K562 (cell line): ENCODE measurements around the gene SHC1. TPM values are rescaled to one million over a fixed set of nuclear protein-coding genes. Genes with fewer than 3 reads are reported as not detected.
A peak's percentile ranks its signal among the peaks of the same experiment; 100 is the strongest.

Source experiments
- BMI1 ChIP-seq: fragments of 150-350 bp; IDR thresholded peaks from 2 replicates; pipeline ENCODE4 v1.6.1; 2014; ENCODE audit warnings: low read length
- BRD4 ChIP-seq: fragments of 200-600 bp; sonication (generic); IDR thresholded peaks from 2 replicates; pipeline ENCODE4 v1.6.1; 2017; ENCODE audit warnings: inconsistent platforms
- CC2D1A ChIP-seq: fragments of 450-650 bp; IDR thresholded peaks from 2 replicates; pipeline ENCODE4 v1.6.1; 2017; ENCODE audit warnings: mild to moderate bottlenecking
- DLX4 ChIP-seq: fragments of 250-450 bp; sonication (Bioruptor Pico); IDR thresholded peaks from 2 replicates; pipeline ENCODE4 v1.6.1; 2021; ENCODE audit warnings: mild to moderate bottlenecking
- ETS1 ChIP-seq: conservative IDR thresholded peaks from 2 replicates; pipeline ENCODE4 v1.6.1; 2011; ENCODE audit warnings: low read depth, mild to moderate bottlenecking, low read length; ENCODE audit not compliant: control insufficient read depth
- ETV1 ChIP-seq: fragments of 450-650 bp; conservative IDR thresholded peaks from 2 replicates; pipeline ENCODE4 v1.6.1; 2016; ENCODE audit warnings: missing genetic modification characterization, control low read depth, low read depth, missing compliant biosample characterization
- FOXP4 ChIP-seq: sonication (generic); formaldehyde crosslinking; IDR thresholded peaks from 2 replicates; pipeline ENCODE4 v1.8.0; 2022; ENCODE audit warnings: mild to moderate bottlenecking, missing genetic modification reagents, borderline replicate concordance
- RNF2 ChIP-seq: sonication (generic); IDR thresholded peaks from 2 replicates; pipeline ENCODE4 v1.6.1; 2016
- ZNF174 ChIP-seq: fragments of 250-450 bp; sonication (Bioruptor Pico); IDR thresholded peaks from 2 replicates; pipeline ENCODE4 v1.4.0; 2020; ENCODE audit warnings: mild to moderate bottlenecking
- polyA plus RNA-seq, 8 experiments: library from polyadenylated mRNA; depleted of rRNA in 4 of 8; stranded (reverse) in 5 of 8; unstranded in 3 of 8; fragments of >200 nt; fragmentation: Nextera tagmentation in 2 of 8; fragmentation: Illumina TruSeq in 1 of 8; extraction: Ambion mirVana in 2 of 8; extraction: Trizol in 1 of 8; gene quantifications; 2 replicates each; pipeline versions ENCODE4 v1.2.1 to v1.2.3, GENCODE V29; 2011 to 2014; ENCODE audit warnings: inconsistent platforms in 1 of 8, missing spikeins in 1 of 8
- total RNA-seq, 7 experiments: library from RNA; depleted of rRNA in 6 of 7; stranded (reverse); fragments of >200 nt in 6 of 7; fragmentation: Illumina TruSeq in 2 of 7; extraction: Trizol in 2 of 7; gene quantifications; 2 replicates each; pipeline versions ENCODE4 v1.2.1 to v1.2.3, GENCODE V29; 2011 to 2021; ENCODE audit warnings: low replicate concordance in 1 of 7
- TF ChIP-seq, protein P1 (sequence below): fragments of 450-650 bp; IDR thresholded peaks from 2 replicates; pipeline ENCODE4 v1.6.1; 2016; ENCODE audit warnings: missing biosample characterization, missing genetic modification characterization
- TF ChIP-seq, protein P2 (sequence below): sonication (generic); IDR thresholded peaks from 2 replicates; pipeline ENCODE4 v1.6.1; 2016
- TF ChIP-seq, protein P3 (sequence below): fragments of 450-650 bp; IDR thresholded peaks from 2 replicates; pipeline ENCODE4 v1.7.0; 2016; ENCODE audit warnings: borderline replicate concordance
- TF ChIP-seq, protein P4 (sequence below): fragments of 450-650 bp; IDR thresholded peaks from 2 replicates; pipeline ENCODE4 v1.6.1; 2018; ENCODE audit warnings: mild to moderate bottlenecking, low read depth; ENCODE audit not compliant: partially characterized antibody

Gene SHC1
- total and polyA plus RNA-seq, 9 of the 15 experiments (the other 6 are each of a cell fraction or from before 2014, with no cell fraction given): 4.1 to 113 (median 51.9) TPM

DNA sequence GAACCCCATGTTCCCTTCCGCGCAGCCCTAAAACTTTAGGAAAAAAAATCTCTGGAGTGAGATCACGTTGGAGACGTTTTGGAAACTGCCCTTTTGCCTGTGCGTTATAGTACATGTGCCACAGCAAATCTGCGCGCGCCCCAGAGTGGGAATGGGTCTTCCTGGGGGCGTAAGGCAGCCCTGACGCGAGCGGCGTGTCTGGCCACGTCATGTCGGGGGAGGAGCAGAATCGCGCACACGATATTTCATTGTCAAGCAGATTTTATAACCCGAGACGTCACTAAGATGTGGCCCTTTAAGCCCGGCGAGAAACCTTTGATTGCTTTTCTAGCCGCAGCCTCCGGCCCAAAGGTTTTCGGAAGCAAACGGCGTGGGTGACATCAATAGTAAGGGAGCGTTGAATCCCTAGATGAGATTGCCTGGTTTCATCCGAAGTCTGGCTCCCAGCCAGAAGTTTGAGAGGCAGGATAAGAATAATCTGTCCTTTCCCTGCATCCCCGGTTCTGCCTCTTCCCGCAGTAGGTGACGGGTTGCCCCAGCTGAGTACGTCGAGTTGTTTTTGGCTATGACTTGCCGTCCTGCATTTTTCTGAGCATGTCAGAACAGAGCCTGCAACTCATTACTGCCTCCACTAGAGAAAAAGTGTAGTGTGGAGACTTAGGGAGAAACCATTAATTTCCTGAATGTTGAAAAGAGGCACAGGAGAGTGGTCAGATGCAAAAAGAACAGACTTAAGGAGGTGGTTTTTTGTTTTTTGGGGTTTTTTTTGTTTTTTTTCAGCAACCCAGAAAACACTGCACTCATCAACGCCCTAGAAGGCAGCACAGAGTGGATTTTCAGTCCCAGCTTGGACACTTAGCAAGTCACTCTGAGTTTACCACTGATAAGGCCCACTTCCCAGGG, 33.2 kb downstream of the SHC1 start (continued):
- no peak for TF ChIP-seq CC2D1A
- TF ChIP-seq DLX4 (CRISPR knock-in tag): no peak
- TF ChIP-seq FOXP4: no peak
- TF ChIP-seq RNF2: no peak
- TF ChIP-seq ETV1 (tag): 0 out of 2 replicates have a peak, but pooled peaks have one; percentile 3
- TF ChIP-seq, protein P1, sequence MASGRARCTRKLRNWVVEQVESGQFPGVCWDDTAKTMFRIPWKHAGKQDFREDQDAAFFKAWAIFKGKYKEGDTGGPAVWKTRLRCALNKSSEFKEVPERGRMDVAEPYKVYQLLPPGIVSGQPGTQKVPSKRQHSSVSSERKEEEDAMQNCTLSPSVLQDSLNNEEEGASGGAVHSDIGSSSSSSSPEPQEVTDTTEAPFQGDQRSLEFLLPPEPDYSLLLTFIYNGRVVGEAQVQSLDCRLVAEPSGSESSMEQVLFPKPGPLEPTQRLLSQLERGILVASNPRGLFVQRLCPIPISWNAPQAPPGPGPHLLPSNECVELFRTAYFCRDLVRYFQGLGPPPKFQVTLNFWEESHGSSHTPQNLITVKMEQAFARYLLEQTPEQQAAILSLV (tag): no peak
- no peak for TF ChIP-seq ETS1
- TF ChIP-seq, protein P2, sequence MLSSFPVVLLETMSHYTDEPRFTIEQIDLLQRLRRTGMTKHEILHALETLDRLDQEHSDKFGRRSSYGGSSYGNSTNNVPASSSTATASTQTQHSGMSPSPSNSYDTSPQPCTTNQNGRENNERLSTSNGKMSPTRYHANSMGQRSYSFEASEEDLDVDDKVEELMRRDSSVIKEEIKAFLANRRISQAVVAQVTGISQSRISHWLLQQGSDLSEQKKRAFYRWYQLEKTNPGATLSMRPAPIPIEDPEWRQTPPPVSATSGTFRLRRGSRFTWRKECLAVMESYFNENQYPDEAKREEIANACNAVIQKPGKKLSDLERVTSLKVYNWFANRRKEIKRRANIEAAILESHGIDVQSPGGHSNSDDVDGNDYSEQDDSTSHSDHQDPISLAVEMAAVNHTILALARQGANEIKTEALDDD: no peak
- TF ChIP-seq BRD4: no peak
- TF ChIP-seq BMI1: no peak
- TF ChIP-seq, protein P3, sequence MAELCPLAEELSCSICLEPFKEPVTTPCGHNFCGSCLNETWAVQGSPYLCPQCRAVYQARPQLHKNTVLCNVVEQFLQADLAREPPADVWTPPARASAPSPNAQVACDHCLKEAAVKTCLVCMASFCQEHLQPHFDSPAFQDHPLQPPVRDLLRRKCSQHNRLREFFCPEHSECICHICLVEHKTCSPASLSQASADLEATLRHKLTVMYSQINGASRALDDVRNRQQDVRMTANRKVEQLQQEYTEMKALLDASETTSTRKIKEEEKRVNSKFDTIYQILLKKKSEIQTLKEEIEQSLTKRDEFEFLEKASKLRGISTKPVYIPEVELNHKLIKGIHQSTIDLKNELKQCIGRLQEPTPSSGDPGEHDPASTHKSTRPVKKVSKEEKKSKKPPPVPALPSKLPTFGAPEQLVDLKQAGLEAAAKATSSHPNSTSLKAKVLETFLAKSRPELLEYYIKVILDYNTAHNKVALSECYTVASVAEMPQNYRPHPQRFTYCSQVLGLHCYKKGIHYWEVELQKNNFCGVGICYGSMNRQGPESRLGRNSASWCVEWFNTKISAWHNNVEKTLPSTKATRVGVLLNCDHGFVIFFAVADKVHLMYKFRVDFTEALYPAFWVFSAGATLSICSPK: no peak
- TF ChIP-seq ZNF174 (CRISPR knock-in tag): no peak
- TF ChIP-seq, protein P4, sequence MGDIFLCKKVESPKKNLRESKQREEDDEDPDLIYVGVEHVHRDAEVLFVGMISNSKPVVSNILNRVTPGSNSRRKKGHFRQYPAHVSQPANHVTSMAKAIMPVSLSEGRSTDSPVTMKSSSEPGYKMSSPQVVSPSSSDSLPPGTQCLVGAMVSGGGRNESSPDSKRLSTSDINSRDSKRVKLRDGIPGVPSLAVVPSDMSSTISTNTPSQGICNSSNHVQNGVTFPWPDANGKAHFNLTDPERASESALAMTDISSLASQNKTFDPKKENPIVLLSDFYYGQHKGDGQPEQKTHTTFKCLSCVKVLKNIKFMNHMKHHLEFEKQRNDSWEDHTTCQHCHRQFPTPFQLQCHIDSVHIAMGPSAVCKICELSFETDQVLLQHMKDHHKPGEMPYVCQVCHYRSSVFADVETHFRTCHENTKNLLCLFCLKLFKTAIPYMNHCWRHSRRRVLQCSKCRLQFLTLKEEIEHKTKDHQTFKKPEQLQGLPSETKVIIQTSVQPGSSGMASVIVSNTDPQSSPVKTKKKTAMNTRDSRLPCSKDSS: no peak
